Measurements from ENCODE around the gene LRP8.

DNA sequence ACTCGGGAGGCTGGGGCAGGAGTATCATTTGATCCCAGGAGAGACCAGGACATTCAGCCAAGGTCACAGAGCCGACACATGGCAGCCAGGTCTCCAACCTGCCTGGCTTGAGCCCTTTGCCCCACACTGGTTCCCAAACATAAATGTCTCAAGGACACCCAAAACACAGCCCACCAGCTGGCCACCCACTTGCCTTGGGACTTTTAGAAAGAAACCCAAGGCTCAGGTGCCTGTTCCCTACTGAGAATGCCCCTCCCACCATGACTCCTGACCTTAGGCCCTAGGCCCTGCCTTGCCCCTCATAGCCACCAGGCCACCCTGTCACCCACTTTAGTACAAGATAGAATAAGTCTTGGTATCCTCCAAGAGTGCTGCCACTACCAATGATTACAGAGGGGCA, 41.9 kb upstream of the LRP8 start:
- TF ChIP-seq, protein P1, sequence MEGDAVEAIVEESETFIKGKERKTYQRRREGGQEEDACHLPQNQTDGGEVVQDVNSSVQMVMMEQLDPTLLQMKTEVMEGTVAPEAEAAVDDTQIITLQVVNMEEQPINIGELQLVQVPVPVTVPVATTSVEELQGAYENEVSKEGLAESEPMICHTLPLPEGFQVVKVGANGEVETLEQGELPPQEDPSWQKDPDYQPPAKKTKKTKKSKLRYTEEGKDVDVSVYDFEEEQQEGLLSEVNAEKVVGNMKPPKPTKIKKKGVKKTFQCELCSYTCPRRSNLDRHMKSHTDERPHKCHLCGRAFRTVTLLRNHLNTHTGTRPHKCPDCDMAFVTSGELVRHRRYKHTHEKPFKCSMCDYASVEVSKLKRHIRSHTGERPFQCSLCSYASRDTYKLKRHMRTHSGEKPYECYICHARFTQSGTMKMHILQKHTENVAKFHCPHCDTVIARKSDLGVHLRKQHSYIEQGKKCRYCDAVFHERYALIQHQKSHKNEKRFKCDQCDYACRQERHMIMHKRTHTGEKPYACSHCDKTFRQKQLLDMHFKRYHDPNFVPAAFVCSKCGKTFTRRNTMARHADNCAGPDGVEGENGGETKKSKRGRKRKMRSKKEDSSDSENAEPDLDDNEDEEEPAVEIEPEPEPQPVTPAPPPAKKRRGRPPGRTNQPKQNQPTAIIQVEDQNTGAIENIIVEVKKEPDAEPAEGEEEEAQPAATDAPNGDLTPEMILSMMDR (conservative IDR thresholded peaks at IDR 0.05; ENCODE audit: low read length): no peak
- TF ChIP-seq EZH2phosphoT487 (IDR thresholded peaks at IDR 0.05; ENCODE audit: borderline replicate concordance): no peak
